GM13976 (cell line): Measurements from ENCODE around the gene SRP68.
A peak's percentile ranks its signal among the peaks of the same experiment; 100 is the strongest.

Source experiments
- DNase-seq: peaks from one replicate; pipeline ENCODE4 v3.0.0; 2012; ENCODE audit warnings: low spot score
- CTCF ChIP-seq: IDR thresholded peaks from 2 replicates; pipeline ENCODE4 v1.5.1; 2012; ENCODE audit warnings: borderline replicate concordance, mild to moderate bottlenecking; ENCODE audit not compliant: insufficient read depth; ENCODE audit errors: extremely low read depth, missing control alignments, control extremely low read depth
- in situ Hi-C: fragments of 300-500 bp; cut with MboI; formaldehyde crosslinking; loops from one replicate; pipeline ENCODE4 v1.12.0; 2022; ENCODE audit warnings: low sequenced_read_pairs, mixed read lengths, inconsistent platforms; ENCODE audit not compliant: unreplicated experiment

The SRP68 gene

GRCh38 chr17:76008630-76009425 lies 63.5 kb downstream of the SRP68 start:
- DNase-seq = no peak
- TF ChIP-seq CTCF = no peak
- in situ Hi-C loops = loop anchor here (10.0 kb wide), 1 partner anchor 286 kb away; no protein-coding TSS in a partner anchor

GRCh38 chr17:76008208-76008607 lies 64.1 kb downstream of the SRP68 start:
- no peak for DNase-seq
- in situ Hi-C loops = loop anchor here (10.0 kb wide), 1 partner anchor 287 kb away; no protein-coding TSS in a partner anchor
- TF ChIP-seq CTCF = no peak

GRCh38 chr17:76007850-76008165 lies 64.5 kb downstream of the SRP68 start:
- in situ Hi-C loops = loop anchor here (10.0 kb wide), 1 partner anchor 287 kb away; no protein-coding TSS in a partner anchor
- no peak for DNase-seq
- TF ChIP-seq CTCF = no peak

GRCh38 chr17:76007131-76007849 lies 65.0 kb downstream of the SRP68 start:
- in situ Hi-C loops = loop anchor here (10.0 kb wide), 1 partner anchor 288 kb away; no protein-coding TSS in a partner anchor
- DNase-seq = no peak

GRCh38 chr17:76005263-76006149 lies 66.8 kb downstream of the SRP68 start:
- peak; percentile 88 for DNase-seq
- in situ Hi-C loops = loop anchor here (10.0 kb wide), 1 partner anchor 289 kb away; no protein-coding TSS in a partner anchor

More at GRCh38 chr17:76007131-76007849, 65.0 kb downstream of the SRP68 start:
- no peak for TF ChIP-seq CTCF

More at GRCh38 chr17:76005263-76006149, 66.8 kb downstream of the SRP68 start:
- TF ChIP-seq CTCF = peak; percentile 71
